Activated CD4-positive, CD25-positive, alpha-beta regulatory T cell (primary cell): Measurements from ENCODE around the gene FGD3.

Experiments
- DNase-seq, 4 experiments: peaks; one replicate each; lab custom pipeline; 2025; lab: John Stamatoyannopoulos, UW

The FGD3 gene

GRCh38 chr9:93072383-93072795 lies 125.1 kb downstream of the FGD3 start:
- DNase-seq = no peak

- DNase-seq = no peak
These were observed 128.9 kb downstream of the FGD3 start for GRCh38 chr9:93076101-93076791.

- DNase-seq = no peak
These were observed 129.4 kb downstream of the FGD3 start for GRCh38 chr9:93076792-93077128.

- DNase-seq = no peak
These were observed 130.0 kb downstream of the FGD3 start for GRCh38 chr9:93077367-93077766.

- no peak for DNase-seq
These were observed 130.5 kb downstream of the FGD3 start for GRCh38 chr9:93077811-93078210.

- no peak for DNase-seq
These were observed 132.0 kb downstream of the FGD3 start for GRCh38 chr9:93079371-93079770.

GRCh38 chr9:93080406-93080805 lies 133.1 kb downstream of the FGD3 start:
- DNase-seq = no peak

- no peak for DNase-seq
These were observed 133.8 kb downstream of the FGD3 start for GRCh38 chr9:93081081-93081529.

- DNase-seq = no peak
These were observed 134.6 kb downstream of the FGD3 start for GRCh38 chr9:93081931-93082330.

- DNase-seq = no peak
These were observed 135.6 kb downstream of the FGD3 start for GRCh38 chr9:93082841-93083411.

GRCh38 chr9:93083592-93084470 lies 136.5 kb downstream of the FGD3 start:
- no peak for DNase-seq

GRCh38 chr9:93084471-93084881 lies 137.2 kb downstream of the FGD3 start:
- DNase-seq = no peak

- DNase-seq = no peak
These were observed 138.4 kb downstream of the FGD3 start for GRCh38 chr9:93085676-93086075.
